HG02678 (cell line): Measurements from ENCODE around the gene NAB2.
"Not testable (repeated sequence)": the region's sequence is repeated elsewhere in the genome, so short reads cannot be mapped to it uniquely, and the experiment has no call there.

Source experiments
- ATAC-seq: cut with Tn5 transposase; IDR thresholded peaks from one replicate; pipeline ENCODE4 v1.9.1; 2021; ENCODE audit warnings: mild to moderate bottlenecking, moderate library complexity; ENCODE audit not compliant: unreplicated experiment

NAB2 gene

GRCh38 chr12:57066245-57066644, 22.7 kb upstream of the NAB2 start:
- no peak for ATAC-seq

GRCh38 chr12:57069523-57069922, 19.4 kb upstream of the NAB2 start:
- ATAC-seq = peak; percentile 84

GRCh38 chr12:57072661-57073060, 16.3 kb upstream of the NAB2 start:
- ATAC-seq = no peak

GRCh38 chr12:57073566-57074450, 15.1 kb upstream of the NAB2 start:
- not testable (repeated sequence) for ATAC-seq

- ATAC-seq = peak; percentile 97
Measured at GRCh38 chr12:57078519-57079404, 10.2 kb upstream of the NAB2 start, which contains the start of gene NEMP1. Gene NEMP1 (minus strand): TSS chr12:57078791. CDS start chr12:57078745, 46 bp downstream.

- no peak for ATAC-seq
Measured at GRCh38 chr12:57079821-57080220, 9.1 kb upstream of the NAB2 start.

GRCh38 chr12:57080855-57081254, 8.1 kb upstream of the NAB2 start:
- no peak for ATAC-seq

- ATAC-seq = no peak
Measured at GRCh38 chr12:57085999-57086492, 2.9 kb upstream of the NAB2 start.

GRCh38 chr12:57086493-57087009, 2.4 kb upstream of the NAB2 start:
- no peak for ATAC-seq

- ATAC-seq = peak; percentile 33
Measured at GRCh38 chr12:57087010-57087690, 1.8 kb upstream of the NAB2 start.

GRCh38 chr12:57087691-57088353, 1.1 kb upstream of the NAB2 start:
- ATAC-seq = peak; percentile 34

GRCh38 chr12:57089271-57090245, 644 bp downstream of the NAB2 start:
- no peak for ATAC-seq

- ATAC-seq = no peak
Measured at GRCh38 chr12:57090490-57090889, 1.6 kb downstream of the NAB2 start.

- ATAC-seq = no peak
Measured at GRCh38 chr12:57090924-57091637, 2.2 kb downstream of the NAB2 start.

GRCh38 chr12:57091638-57092528, 3.0 kb downstream of the NAB2 start:
- ATAC-seq = no peak

GRCh38 chr12:57092529-57092862, 3.6 kb downstream of the NAB2 start:
- no peak for ATAC-seq

- ATAC-seq = no peak
Measured at GRCh38 chr12:57092876-57093414, 4.0 kb downstream of the NAB2 start.
